ENCODE measurements around the gene PIERCE2.
"Not testable (repeated sequence)": the region's sequence is repeated elsewhere in the genome, so short reads cannot be mapped to it uniquely, and the experiment has no call there.

Gene PIERCE2, protein sequence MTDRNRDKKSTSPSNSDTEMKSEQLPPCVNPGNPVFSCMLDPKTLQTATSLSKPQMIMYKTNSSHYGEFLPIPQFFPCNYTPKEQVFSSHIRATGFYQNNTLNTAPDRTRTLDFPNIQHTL

DNA sequence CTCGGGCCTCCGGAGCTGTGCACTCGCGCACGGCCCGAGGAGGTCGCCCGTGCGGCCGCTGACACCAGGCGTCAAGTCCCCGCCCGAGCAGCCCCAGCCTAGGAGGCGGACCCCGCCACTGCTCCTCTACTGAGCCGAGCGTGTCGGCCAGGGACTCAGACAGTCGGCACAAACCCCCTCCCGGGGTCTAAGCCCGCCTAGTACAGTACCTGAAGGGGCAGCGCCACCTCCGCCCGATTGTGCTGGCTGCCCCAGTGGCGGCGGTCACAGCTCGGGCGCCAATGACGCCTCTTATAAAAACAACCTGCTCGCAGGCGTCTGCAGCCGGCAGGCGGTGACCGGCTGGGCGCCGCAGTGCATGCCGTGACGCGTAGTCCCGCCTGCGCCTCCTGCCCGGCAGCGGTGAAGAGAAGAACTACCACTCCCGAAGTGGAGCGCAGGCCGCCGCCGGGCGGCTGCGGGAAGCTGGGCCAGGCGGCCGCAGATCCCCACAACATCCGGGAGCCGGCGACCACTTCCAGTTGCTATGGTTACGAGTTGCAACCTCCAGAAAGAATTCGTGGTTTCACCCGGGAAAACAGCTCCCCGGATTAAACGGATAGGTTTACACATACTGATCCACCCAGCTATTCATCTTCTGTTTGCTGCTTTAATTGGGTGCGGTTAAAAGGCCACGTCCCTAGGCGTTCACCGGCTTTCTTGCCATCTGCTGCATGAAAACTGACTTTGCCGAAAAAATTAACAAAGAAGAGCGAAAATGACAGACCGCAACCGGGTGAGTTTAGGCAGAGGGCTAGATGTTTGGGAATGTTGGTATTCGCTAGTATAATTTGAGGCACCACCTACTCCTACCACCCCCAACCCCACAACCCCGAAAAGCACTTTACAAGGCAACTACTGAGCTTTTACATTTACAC, at the start of gene PIERCE2, which contains the start of gene CCPG1:
Gene PIERCE2 (plus strand): TSS at position 484 of the 917 bp plus-strand sequence. CDS start 274 bp downstream, at position 758.
Gene CCPG1 (minus strand): TSS at position 348 of the 917 bp plus-strand sequence. CDS start 18,935 bp downstream, outside the sequence.
- DNase-seq (ENCODE audit: low spot score), result peak; percentile 90

DNA sequence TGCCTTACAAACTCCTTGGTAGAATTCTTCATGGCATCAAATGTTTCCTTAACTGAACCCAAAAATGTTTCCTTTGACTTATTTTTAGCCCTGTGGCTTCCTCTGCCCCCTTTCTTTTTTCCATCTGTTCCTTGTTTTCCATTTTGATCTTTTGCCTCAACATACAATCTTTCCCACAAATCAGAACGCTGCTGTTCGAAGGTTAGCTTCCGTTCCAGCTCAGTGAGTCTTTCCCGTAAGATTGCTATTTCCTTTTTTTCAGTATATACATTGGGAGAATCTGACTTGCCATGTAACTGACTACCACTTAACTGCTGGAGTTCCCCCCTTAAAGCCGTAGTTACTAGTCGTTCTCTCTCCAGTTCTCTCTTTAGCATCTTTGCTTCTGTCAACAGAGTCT, 48.0 kb upstream of the PIERCE2 start:
- DNase-seq (ENCODE audit: low spot score), result no peak

DNA sequence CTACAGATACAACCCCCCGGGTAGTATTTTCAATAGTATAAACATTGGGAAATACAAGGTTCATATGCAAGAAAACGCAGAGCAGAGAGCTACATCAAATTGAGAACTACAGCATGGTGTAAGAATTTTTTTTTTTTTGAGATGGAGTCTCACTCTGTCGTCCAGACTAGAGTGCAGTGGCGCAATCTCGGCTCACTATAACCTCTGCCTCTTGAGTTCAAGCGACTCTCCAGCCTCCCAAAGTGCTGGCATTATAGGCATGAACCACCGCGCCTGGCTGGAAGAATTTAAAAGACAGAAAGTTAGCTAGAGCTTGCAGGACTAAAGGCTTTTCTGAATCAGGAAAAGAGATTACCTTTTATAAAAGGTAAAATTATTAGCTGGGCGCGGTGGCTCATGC, 47.2 kb upstream of the PIERCE2 start:
- no peak for DNase-seq (ENCODE audit: low spot score)

DNA sequence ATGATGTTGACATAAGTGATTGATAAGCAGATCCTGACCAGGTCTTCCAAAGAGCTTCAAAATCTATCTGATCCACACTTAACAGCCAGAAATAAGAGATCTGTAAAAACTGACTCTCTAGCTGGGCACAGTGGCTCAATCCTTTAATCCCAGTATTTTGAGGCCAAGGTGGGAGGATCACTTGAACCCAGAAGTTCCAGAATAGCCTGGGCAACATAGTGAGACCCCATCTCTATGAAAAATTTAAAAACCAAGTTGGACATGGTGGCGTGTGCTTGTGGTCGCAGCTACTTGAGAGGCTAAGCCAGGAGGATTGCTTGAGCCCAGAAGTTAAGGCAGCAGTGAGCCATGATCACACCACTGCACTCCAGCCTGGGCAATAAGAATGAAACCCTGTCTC, 45.7 kb upstream of the PIERCE2 start:
- DNase-seq (ENCODE audit: low spot score), result no peak

DNA sequence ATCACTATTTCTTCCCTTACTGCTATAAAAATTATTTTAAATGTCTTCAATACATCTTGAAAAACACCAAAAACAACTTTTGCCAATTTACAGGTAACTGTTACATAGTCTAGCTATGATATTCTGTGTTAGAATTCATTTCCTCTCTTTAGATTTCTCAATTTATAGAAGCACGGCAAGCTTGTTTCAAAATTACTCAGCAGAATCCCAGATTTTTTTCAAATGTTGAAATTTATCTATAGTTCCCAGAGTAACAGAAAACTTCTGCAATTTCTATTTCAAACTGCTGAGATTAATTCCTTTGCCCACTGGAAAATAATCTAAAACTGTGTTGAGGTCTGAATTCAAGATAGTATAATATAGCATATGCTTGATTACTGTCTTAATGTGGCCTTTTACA, 41.3 kb upstream of the PIERCE2 start:
- no peak for DNase-seq (ENCODE audit: low spot score)

DNA sequence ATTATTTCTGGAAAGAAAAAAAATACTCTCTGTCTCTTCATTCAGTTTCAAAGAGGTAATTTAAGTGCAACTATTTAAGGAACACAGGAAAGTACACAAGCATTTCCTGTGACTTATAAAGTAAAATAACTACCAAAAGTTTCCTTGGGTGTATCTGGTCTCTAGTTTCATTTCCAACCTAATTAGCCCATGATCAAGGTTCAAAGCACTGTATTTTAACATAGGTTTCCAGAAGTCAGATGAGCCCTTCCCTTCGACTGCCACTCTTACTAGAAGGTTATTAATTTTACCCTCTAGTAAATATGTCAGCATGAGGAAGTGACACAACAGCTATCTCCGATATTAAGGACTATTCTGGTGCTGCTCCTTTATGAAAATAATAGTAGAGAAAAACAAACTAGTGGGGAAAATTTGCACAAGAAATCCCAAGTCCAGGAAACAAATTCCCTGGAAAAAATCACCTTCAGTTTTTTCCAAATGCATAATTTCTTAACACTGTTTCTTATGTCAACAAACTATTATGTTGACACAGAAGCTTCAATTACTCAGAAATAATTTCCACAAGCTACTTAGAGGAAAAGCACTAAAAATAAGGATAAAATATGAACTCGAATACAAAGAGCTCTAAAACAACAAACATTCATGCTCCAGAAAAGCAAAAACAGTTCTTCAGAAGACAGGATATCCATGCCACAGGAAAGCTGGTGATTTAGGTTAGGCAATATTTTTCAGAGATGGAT, 35.4 kb upstream of the PIERCE2 start:
- DNase-seq (ENCODE audit: low spot score), result peak; percentile 6

DNA sequence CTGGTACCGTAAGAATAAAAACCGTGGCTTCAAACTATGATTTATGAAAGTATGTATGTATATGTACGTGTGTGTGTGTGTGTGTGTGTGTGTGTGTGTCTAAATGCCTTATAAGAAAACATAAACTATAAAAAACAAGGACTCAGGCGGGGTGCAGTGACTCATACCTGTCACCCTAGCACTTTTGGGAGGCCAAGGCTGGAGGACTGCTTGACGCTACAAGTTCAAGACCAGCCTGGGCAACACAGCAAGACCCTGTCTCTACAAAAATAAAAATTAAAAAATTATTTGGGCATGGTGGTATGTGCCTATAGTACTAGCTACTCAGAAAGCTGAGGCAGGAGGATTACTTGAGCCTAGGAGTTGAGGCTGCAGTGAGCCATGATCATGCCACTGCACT, 29.2 kb upstream of the PIERCE2 start:
- DNase-seq (ENCODE audit: low spot score), result no peak

DNA sequence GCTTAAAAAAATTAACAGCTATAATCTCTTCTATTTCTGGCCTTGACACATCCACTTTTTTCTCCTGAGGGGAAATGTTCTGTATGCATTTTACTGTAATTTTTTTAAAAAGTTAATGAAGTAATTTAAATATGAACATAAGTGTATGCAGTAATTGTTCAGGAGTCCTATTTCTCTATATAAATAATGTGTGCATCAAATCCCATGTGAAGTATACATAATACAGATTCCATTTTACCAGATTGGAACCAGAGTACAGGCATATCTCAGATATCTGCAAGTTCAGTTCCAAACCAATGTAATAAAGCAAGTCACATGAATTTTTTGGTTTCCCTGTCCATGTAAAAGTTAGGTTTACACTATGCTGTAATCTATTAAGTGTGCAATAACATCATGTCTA, 26.7 kb upstream of the PIERCE2 start:
- DNase-seq (ENCODE audit: low spot score), result no peak

DNA sequence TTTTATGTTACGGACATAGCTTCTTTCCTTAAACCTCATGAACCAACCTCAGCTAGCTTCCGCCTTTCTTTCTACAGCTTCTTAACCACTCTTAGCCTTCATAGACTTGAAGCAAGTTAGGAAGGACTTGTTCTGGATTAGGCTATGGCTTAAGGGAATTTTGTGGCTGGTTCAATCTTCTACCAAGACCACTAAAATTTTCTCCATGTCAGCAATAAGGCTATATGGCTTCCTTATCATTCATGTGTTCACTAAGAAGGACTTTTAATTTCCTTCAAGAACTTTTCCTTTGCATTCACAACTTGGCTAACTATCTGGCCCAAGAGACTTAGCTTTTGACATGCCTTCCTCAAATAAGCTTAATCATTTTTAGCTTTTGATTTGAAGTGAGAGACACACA, 24.6 kb upstream of the PIERCE2 start:
- DNase-seq (ENCODE audit: low spot score), result no peak

DNA sequence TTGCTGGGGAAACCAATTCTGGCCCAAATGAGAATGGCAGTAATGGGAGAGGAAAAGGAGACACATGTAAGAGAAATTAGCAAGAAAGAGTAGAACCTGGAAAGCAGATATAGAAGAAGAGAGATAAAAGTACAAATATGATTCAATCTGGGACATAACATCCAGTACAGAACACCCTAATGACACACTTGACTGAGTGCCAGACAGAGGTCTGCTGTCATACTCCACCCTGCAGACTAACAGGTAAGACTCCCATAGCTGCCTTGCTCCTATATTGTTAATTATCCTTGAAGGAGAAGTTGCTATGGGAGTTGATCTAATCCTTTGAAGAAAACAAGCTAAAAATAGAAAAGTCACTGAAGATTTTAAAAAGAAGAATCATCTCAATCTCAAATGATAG, 21.3 kb upstream of the PIERCE2 start:
- no peak for DNase-seq (ENCODE audit: low spot score)

DNA sequence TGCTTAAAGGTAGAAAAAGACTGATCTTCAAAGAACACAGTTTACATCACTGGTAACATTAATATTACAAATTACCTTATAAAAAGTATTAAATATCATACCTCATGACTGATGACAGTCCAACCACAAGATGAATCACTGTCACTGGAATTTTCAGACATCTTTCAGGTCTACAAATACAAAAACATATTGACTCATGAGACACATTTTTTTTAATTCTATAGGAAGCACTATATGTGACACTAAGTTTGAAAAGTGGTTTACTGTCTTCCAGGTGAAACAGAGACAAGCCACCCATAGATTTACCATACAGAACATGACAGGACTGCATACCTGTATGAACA, 19.1 kb upstream of the PIERCE2 start:
- no peak for DNase-seq (ENCODE audit: low spot score)

DNA sequence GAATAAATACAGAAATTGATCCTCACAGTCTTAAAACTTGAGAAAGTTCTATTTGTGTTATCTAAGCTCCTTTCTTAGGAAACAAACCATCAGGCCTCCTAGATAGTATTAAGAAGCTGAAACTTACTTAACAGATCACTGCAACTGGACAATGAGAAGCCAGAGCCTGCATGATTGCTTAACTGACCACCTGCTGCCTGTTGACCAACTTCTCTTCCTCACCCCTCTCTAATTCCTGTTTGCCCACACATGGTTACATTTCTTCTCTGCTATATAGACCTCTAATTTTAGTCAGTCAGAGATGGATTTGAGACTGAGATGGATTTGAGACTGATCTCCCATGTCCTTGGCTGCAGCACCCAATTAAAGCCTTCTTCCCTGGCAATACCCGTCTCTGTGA, 13.6 kb upstream of the PIERCE2 start:
- DNase-seq (ENCODE audit: low spot score), result no peak

DNA sequence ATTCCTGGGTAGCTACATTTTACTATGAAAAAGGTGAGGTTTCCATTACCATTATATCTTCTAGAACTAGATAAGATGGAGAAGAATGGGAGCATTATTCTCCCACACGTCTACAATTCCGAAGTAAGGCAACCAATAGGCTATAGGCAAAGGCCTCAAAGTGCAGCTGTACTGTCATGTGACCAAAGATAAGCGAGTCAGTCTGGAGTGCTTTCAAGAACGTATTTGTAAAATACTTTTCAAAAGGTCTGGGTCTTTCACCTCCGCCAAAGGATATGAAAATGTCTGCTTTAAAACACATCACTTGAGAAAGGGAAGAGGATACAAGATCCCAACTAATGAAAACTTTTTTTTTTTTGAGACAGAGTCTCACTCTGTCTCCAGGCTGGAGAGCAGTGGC, 10.1 kb upstream of the PIERCE2 start:
- DNase-seq (ENCODE audit: low spot score), result no peak

DNA sequence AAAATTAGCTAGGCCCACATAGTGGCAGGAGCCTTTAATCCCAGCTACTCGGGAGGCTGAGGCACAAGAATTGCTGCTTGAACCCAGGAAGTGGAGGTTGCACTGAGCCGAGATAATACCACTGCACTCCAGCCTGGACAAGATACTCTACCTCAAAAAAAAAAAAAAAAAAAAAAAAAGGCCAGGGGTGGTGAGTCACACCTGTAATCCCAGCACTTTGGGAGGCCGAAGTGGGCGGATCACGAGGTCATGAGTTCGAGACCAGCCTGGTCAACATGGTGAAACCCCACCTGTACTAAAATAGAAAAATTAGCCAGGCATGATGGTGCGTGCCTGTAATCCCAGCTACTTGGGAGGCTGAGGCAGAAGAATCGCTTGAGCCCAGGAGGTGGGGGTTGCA, 8.2 kb upstream of the PIERCE2 start:
- DNase-seq (ENCODE audit: low spot score), result not testable (repeated sequence)

DNA sequence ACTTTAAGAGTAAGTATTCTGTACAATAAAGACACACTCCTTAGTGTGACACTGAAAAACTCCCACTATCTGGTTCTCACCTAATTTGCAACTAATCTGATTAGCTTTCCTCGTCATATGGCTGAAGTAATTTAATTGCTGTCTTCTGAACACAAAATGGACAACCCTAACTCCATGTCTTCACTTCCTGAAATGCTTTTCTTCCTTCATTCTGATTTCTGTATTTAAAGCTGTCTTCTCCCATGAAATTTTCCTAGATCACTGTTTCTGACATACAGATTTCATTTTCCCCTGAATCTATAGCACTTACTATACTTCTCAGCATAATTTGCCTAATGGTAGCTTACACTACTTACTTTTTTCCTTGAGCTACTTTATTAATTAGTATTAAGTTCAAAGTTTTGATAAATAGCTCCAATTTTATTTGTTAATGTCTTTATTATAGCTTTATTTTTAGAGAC, 6.5 kb upstream of the PIERCE2 start:
- DNase-seq (ENCODE audit: low spot score), result no peak

DNA sequence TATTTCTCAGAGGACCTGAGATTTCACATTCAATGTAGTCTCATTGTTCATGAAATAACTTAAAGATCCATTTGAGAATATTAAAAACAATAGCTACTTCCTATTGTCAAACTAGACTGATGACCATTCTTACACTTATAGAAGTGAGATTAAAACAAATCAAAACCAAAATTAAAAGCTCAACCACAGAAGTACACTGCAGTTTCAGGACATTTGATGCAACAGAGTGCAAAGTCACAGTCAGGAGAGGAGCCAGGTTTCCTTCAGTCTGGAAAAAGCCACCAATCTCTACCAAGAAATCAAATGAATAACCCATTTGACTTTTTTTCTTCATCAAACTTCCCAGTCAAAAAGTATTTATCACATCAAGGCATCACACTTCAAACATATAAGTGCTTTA, 5.6 kb upstream of the PIERCE2 start:
- no peak for DNase-seq (ENCODE audit: low spot score)

DNA sequence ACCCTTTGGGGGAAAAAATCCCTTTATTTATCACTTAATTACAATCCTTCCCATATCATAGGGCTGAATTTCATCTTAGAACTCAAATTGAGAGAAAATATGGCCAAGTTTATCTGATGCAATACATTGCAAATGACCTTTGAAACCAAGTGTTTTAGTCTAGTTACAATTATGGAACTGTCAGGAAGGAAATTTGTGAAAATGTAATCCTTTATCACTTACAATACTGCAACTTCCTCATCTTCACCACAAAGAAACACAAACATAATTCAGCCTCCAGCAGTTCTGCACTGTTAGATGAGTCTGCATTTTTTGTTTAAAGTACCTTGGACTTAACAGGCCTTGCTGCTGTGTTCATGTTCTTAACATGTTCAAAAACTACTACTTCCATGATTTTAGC, 4.8 kb upstream of the PIERCE2 start:
- no peak for DNase-seq (ENCODE audit: low spot score)

DNA sequence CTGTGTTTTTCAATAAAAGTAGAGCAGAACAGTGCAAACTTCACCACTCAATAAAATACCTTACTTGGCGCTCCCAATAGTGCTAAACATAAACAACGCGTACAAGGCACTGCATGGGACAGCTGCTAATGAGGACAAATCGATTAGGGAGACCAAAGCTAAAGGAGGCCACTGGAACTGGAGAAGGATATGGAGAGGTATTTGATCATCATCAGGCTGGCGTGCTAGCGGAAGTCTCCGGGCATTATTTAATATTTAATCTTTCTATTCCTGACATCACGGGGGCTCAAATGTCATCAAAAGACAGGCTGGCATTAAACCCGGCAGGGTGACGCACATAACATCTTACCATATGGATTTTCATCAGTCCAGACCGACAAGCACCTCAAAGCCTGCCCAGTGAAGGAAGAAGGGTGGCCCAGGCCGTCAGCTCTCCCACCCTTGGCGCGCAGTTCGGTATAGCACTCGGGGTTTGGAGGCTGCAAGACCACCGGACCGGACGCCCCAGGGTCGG, 740 bp upstream of the PIERCE2 start:
- peak; percentile 8 for DNase-seq (ENCODE audit: low spot score)

DNA sequence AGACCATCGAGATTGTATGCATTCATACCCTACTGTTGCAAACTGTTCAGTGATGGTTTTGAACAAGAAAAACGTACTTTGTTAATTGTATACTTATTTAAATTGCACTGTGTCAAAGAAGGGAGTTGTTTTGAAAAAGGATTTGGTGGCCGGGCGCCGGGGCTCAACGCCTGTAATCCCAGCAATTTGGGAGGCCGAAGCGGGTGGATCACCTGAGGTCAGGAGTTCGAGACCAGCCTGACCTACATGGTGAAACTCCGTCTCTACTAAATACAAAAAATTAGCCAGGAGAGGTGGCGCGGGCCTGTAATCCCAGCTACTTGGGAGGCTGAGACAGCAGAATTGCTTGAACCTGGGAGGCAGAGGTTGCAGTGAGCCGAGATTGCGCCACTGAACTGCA, 681 bp downstream of the PIERCE2 start:
- not testable (repeated sequence) for DNase-seq (ENCODE audit: low spot score)

DNA sequence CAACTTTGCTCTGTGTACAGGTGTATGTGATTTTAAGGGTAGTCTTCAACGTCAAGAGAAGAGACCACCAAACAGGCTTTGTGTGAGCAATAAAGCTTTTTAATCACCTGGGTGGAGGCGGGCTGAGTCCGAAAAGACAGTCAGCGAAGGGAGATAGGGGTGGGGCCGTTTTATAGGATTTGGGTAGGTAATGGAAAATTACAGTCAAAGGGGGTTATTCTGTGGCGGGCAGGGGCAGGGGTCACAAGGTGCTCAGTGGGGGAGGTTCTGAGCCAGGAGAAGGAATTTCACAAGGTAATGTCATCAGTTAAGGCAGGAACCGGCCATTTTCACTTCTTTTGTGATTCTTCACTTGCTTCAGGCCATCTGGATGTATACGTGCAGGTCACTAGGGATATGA, 9.4 kb downstream of the PIERCE2 start:
- DNase-seq (ENCODE audit: low spot score), result not testable (repeated sequence)

DNA sequence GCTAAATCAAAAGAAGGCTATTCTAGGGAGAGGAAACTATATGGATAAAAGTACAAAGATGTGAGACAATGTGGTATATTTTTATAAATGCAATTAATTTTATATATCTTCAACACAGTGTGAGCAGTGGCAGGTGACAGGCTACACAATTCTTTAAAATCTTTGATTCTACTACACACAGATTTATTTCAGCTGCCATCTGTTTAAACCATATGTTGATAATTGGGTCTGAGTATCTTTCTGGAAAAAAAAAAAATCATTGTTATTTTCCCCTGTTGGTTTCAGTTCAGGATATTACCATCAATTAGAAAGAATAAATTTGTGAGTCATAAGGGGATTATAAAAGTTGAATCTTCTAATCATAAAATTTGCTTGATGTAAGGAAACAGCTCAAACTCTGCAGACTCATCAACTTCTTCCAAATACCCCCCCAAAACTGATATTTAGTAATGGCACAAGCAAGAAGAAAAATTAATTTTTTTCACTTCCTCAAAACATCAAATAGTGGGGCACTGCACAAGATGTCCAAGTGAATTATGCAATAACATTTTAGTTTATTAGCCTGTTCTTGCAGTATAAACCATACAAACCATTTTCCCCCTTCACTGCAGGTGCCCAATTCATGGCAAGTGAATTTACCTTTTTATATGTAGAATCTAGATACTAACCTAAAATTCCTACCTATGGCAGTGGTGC, 12.0 kb downstream of the PIERCE2 start:
- DNase-seq (ENCODE audit: low spot score), result no peak

DNA sequence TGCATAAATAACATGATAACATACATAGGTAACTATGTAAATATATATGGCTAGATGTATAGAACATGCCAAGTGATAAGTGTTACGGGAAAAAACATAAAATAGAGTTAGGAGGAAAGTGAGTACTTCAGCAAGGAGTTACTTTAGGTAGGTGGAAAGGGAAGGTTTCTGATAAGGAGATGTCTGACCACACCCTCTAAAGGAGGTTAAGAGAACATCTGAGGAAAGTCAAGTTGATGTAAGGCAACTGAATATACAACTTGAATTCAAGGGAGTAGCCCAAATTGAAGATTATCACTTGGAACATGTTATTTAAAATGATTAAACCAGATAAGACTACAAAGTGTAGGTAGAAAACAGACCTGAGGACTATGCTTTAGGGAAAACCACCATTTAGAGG, 13.8 kb downstream of the PIERCE2 start:
- DNase-seq (ENCODE audit: low spot score), result no peak

Measured in germinal center (tissue), 1 donor.